SU-DHL-6 (cell line): ENCODE results near the gene TUBA4B.

Source experiments
- CTCF ChIP-seq: fragments of 200-600 bp; sonication (generic); IDR thresholded peaks from one replicate; pipeline ENCODE4 v1.5.1; 2017; ENCODE audit warnings: antibody characterized with exemption, mild to moderate bottlenecking, low read length, moderate library complexity; ENCODE audit not compliant: insufficient read depth, poor library complexity, severe bottlenecking
- EZH2phosphoT487 ChIP-seq: fragments of 200-600 bp; sonication (generic), shearing (Covaris generic); conservative IDR thresholded peaks from 2 replicates; pipeline ENCODE4 v1.6.1; 2018; ENCODE audit warnings: mild to moderate bottlenecking, antibody characterized with exemption, low read length, moderate library complexity, mixed read lengths

GRCh38 chr2:219286436-219287115, 33.5 kb downstream of the TUBA4B start:
- TF ChIP-seq CTCF, result no peak
- no peak for TF ChIP-seq EZH2phosphoT487
